GM18951 (cell line): ENCODE data around the gene NEK10.

ENCODE experiments used
- POLR2A ChIP-seq: IDR thresholded peaks from 4 replicates; pipeline ENCODE4 v1.6.1; 2011; ENCODE audit warnings: mild to moderate bottlenecking; ENCODE audit not compliant: insufficient read length, insufficient read depth; ENCODE audit errors: extremely low read depth
- in situ Hi-C: fragments of 300-500 bp; cut with MboI; formaldehyde crosslinking; loops from one replicate; pipeline ENCODE4 v1.12.0; 2022; ENCODE audit warnings: low sequenced_read_pairs, mixed read lengths, inconsistent platforms; ENCODE audit not compliant: unreplicated experiment

The NEK10 gene

DNA sequence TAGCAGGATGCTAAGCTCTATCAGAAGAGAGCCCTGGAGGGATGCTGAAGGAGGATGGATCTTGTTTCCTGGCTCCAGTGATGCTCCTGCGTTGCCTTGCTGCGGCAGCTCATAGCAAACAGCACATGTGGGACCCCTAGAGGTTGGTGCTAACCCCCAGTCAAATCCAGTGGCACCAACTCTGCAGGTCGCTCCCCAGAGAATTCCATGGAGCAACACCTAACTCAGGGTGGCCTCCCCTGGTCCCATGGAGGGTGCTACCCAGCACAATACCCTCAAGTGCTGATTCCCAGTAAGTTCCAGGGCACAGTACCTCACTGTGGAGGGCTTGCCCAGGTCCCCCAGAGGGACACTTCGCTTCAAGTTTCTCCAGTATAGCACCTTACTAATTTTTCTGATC is 231.2 kb downstream of the NEK10 start:
- TF ChIP-seq POLR2A: no peak
- in situ Hi-C loops: loop anchor here (25.0 kb wide), 1 partner anchor 549 kb away; no protein-coding TSS in a partner anchor

GRCh38 chr3:27134171-27134796 is 234.9 kb downstream of the NEK10 start:
- in situ Hi-C loops: loop anchor here (25.0 kb wide), 1 partner anchor 553 kb away; no protein-coding TSS in a partner anchor
- TF ChIP-seq POLR2A: no peak

DNA sequence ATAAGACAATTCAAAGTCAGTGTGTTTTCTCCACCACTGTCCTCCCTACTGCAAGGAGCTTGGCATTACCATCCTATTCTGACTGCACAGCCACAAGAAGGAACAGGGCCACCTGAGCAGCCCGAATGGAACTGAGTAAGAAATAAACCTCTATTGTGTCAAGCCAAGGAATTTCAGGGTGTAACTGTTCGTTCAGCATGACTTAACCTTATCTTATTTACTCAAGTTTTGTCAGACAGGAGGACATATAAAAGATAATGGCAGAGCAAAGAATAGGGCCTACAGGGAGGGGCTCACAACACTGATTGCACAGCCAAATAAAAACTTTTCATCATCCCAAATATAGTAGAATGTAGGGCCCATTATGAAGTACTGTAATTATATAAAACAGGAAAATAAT is 236.1 kb downstream of the NEK10 start:
- no peak for TF ChIP-seq POLR2A
- in situ Hi-C loops: loop anchor here (25.0 kb wide), 1 partner anchor 554 kb away; no protein-coding TSS in a partner anchor

DNA sequence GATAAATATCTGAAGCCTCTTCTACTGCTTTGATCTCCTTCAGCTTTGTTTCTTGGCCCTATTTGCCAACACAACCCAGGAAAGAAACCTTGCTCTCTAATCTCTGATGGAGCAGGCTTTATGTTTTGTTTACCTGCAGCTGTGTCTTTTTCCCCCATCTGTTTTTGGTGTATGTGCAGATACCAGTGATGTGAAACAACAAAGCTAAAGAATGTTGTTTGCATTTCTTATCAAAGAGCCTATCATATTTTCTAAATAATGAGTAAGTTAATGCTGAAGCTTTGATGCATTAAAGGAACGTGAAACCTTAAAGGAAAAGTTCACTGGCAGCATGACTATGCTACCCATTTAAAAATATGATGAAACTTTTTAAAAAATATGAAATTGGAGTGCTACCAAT is 238.4 kb downstream of the NEK10 start:
- TF ChIP-seq POLR2A: no peak
- in situ Hi-C loops: loop anchor here (25.0 kb wide), 1 partner anchor 557 kb away; no protein-coding TSS in a partner anchor

- in situ Hi-C loops: loop anchor here (25.0 kb wide), 1 partner anchor 559 kb away; no protein-coding TSS in a partner anchor
These were observed 241.3 kb downstream of the NEK10 start for GRCh38 chr3:27127879-27128278.

GRCh38 chr3:27127195-27127594 is 242.0 kb downstream of the NEK10 start:
- in situ Hi-C loops: loop anchor here (25.0 kb wide), 1 partner anchor 560 kb away; no protein-coding TSS in a partner anchor
- TF ChIP-seq POLR2A: no peak

More at GRCh38 chr3:27127879-27128278, 241.3 kb downstream of the NEK10 start:
- TF ChIP-seq POLR2A: no peak

GRCh38 chr3:27125821-27126501 is 243.2 kb downstream of the NEK10 start:
- no peak for TF ChIP-seq POLR2A
- in situ Hi-C loops: loop anchor here (25.0 kb wide), 1 partner anchor 561 kb away; no protein-coding TSS in a partner anchor

GRCh38 chr3:27119639-27120038 is 249.5 kb downstream of the NEK10 start:
- TF ChIP-seq POLR2A: no peak
- in situ Hi-C loops: no loop called here

GRCh38 chr3:27115352-27115751 is 253.8 kb downstream of the NEK10 start:
- TF ChIP-seq POLR2A: no peak

GRCh38 chr3:27114684-27115083 is 254.5 kb downstream of the NEK10 start:
- in situ Hi-C loops: no loop called here
- no peak for TF ChIP-seq POLR2A

More at GRCh38 chr3:27115352-27115751, 253.8 kb downstream of the NEK10 start:
- in situ Hi-C loops: no loop called here

GRCh38 chr3:27114129-27114528 is 255.1 kb downstream of the NEK10 start:
- no peak for TF ChIP-seq POLR2A
- in situ Hi-C loops: no loop called here

GRCh38 chr3:27110020-27110419 is 259.2 kb downstream of the NEK10 start:
- in situ Hi-C loops: no loop called here

DNA sequence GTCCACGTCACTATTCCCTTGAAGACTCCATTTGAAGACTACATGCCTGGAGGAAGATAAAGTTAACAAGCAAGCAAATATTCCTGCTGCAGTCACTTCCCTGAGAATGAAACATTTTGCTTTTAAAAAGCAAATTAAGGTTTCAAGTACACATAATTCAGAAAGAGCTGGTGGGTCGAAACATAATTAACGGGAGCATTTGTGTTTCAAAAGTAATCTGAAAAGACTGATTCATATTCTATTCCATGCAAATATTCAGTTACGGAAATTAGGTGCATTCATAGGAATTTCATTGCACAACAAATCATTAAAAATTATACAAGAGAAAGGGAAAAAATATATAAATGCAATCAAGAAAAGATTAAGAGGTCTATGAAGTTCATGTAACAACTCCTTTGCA is 260.9 kb downstream of the NEK10 start:
- no peak for TF ChIP-seq POLR2A
- in situ Hi-C loops: no loop called here

More at GRCh38 chr3:27110020-27110419, 259.2 kb downstream of the NEK10 start:
- TF ChIP-seq POLR2A: no peak

- no peak for TF ChIP-seq POLR2A
- in situ Hi-C loops: no loop called here
These were observed 263.3 kb downstream of the NEK10 start for GRCh38 chr3:27105904-27106303.
